Neural progenitor cell (in vitro differentiated cells): ENCODE results near the gene SMIM41.

Experiments
- EZH2 ChIP-seq: fragments of 200-600 bp; sonication (generic); IDR thresholded peaks from 2 replicates; pipeline ENCODE4 v1.6.1; 2017; ENCODE audit warnings: antibody characterized with exemption, mild to moderate bottlenecking, moderate library complexity
- EZH2phosphoT487 ChIP-seq: fragments of 200-600 bp; sonication (generic); IDR thresholded peaks from 2 replicates; pipeline ENCODE4 v1.6.1; 2017; ENCODE audit warnings: antibody characterized with exemption
- TF ChIP-seq, protein P1 (sequence below): fragments of 200-600 bp; sonication (generic); IDR thresholded peaks from 2 replicates; pipeline ENCODE4 v1.5.1; 2017; ENCODE audit warnings: antibody characterized with exemption, mild to moderate bottlenecking

DNA sequence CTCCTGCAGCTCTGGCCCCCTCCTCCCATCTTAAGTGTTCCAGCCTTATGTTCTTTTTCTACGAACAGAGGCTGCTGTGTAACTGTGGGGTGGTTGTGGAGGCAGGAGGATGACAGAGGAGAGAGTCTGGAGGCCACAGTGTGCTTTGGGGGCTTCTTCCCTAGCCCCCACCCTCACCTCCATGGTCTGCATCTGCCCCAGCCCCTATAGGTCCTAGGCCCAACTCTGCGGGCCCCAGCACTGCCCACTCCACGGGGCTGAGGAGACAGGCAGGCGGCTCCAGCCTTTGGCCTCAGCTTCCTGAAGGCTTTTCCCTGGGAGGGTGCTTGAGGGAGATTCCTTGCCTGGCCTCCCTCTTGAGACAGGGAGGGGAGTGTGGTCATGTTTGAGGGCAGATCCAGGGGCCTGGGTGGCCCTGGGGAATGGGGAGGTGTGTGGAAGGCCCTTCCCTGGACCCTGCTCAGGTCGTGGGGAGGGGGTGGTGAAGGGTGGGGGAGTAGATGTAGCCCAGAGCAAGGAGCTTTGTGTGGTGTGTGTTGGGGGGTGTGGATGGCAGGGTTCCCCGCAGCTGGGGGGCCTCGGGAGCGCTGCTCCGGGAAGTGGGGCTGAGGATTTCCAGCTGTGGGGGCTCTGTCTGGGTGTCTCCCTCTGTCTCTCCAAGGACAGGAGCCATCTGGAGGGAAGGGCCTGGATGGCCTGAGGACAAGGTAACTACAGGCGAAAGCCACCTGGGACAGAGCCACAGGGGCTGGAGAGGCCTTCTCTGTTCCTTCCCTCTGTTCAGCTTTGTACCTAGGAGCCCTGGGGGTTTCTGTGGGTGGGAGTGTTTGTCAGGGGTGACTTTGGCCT is 1.1 kb downstream of the SMIM41 start:
- TF ChIP-seq EZH2 (no peak), EZH2phosphoT487 (no peak)
- TF ChIP-seq, protein P1, sequence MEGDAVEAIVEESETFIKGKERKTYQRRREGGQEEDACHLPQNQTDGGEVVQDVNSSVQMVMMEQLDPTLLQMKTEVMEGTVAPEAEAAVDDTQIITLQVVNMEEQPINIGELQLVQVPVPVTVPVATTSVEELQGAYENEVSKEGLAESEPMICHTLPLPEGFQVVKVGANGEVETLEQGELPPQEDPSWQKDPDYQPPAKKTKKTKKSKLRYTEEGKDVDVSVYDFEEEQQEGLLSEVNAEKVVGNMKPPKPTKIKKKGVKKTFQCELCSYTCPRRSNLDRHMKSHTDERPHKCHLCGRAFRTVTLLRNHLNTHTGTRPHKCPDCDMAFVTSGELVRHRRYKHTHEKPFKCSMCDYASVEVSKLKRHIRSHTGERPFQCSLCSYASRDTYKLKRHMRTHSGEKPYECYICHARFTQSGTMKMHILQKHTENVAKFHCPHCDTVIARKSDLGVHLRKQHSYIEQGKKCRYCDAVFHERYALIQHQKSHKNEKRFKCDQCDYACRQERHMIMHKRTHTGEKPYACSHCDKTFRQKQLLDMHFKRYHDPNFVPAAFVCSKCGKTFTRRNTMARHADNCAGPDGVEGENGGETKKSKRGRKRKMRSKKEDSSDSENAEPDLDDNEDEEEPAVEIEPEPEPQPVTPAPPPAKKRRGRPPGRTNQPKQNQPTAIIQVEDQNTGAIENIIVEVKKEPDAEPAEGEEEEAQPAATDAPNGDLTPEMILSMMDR = no peak
